CD8-positive, alpha-beta memory T cell (primary cell): ENCODE data around the gene TMEM164. TPM values are rescaled to one million over a fixed set of nuclear protein-coding genes. Genes with fewer than 3 reads are reported as not detected.
A peak's percentile ranks its signal among the peaks of the same experiment; 100 is the strongest.

Experiments
- CTCF ChIA-PET: fragments of 350-600 bp; sonication (Branson Sonifier 250); formaldehyde crosslinking; loops from one replicate; lab custom pipeline; 2021; ENCODE audit warnings: antibody characterized with exemption; lab: Charles Lee
- POLR2A ChIA-PET: fragments of 350-600 bp; sonication (Branson Sonifier 250); formaldehyde crosslinking; loops from one replicate; lab custom pipeline; 2021; ENCODE audit warnings: antibody characterized with exemption; lab: Charles Lee
- DNase-seq, 5 donors: peaks; one replicate each; pipeline versions ENCODE4 v3.0.0 to v3.0.0-alpha.2; 2020 to 2022; ENCODE audit warnings: mixed read lengths in 1 of 5
- H3K27ac ChIP-seq: one replicate; pipeline ENCODE4 v1.7.0; 2013; ENCODE audit warnings: low read depth, mild to moderate bottlenecking, low read length, moderate library complexity
- H3K27me3 ChIP-seq: 2 replicates; pipeline ENCODE4 v1.7.0; 2013; ENCODE audit warnings: low read length, mild to moderate bottlenecking; ENCODE audit not compliant: insufficient read depth, poor library complexity, severe bottlenecking
- H3K36me3 ChIP-seq: 2 replicates; pipeline ENCODE4 v1.7.0; 2013; ENCODE audit warnings: mild to moderate bottlenecking, low read length, moderate library complexity; ENCODE audit not compliant: insufficient read depth
- H3K4me1 ChIP-seq: 2 replicates; pipeline ENCODE4 v1.7.0; 2013; ENCODE audit warnings: mild to moderate bottlenecking, low read length, moderate library complexity; ENCODE audit not compliant: insufficient read depth
- H3K4me3 ChIP-seq: 2 replicates; pipeline ENCODE4 v1.7.0; 2013; ENCODE audit warnings: mild to moderate bottlenecking, low read length
- H3K9me3 ChIP-seq: 2 replicates; pipeline ENCODE4 v1.7.0; 2013; ENCODE audit warnings: mild to moderate bottlenecking, low read length
- H3K27ac Mint-ChIP-seq, 8 donors: one replicate each; pipeline ENCODE4 v1.8.0; 2020 to 2021; ENCODE audit warnings: mixed read lengths in 8 of 8, mild to moderate bottlenecking in 6 of 8, inconsistent platforms in 3 of 8, moderate library complexity in 3 of 8
- H3K27me3 Mint-ChIP-seq, 2 donors: one replicate each; pipeline ENCODE4 v1.8.0; 2020 to 2021; ENCODE audit warnings: mixed read lengths in 2 of 2, mild to moderate bottlenecking in 1 of 2, moderate library complexity in 1 of 2
- H3K36me3 Mint-ChIP-seq, 3 donors: one replicate each; pipeline ENCODE4 v1.8.0; 2020 to 2021; ENCODE audit warnings: mixed read lengths in 3 of 3, inconsistent platforms in 1 of 3, mild to moderate bottlenecking in 1 of 3
- H3K4me1 Mint-ChIP-seq, 3 donors: one replicate each; pipeline ENCODE4 v1.8.0; 2020 to 2021; ENCODE audit warnings: mixed read lengths in 3 of 3, inconsistent platforms in 1 of 3, mild to moderate bottlenecking in 1 of 3
- H3K4me3 Mint-ChIP-seq, 7 donors: one replicate each; pipeline ENCODE4 v1.8.0; 2020 to 2021; ENCODE audit warnings: mixed read lengths in 7 of 7, mild to moderate bottlenecking in 6 of 7, moderate library complexity in 4 of 7, inconsistent platforms in 2 of 7
- H3K9me3 Mint-ChIP-seq, 5 donors: one replicate each; pipeline ENCODE4 v1.8.0; 2020 to 2022; ENCODE audit warnings: mixed read lengths in 5 of 5, mild to moderate bottlenecking in 3 of 5, moderate library complexity in 2 of 5, inconsistent platforms in 1 of 5
- polyA plus RNA-seq: library from polyadenylated mRNA; unstranded; fragments of 300-500 nt; fragmentation: Illumina TruSeq; gene quantifications from one replicate; pipeline ENCODE4 v1.2.3, GENCODE V29; 2021
- total RNA-seq, 2 experiments: library from RNA; stranded (reverse); gene quantifications; one replicate each; pipeline ENCODE4 v1.2.3, GENCODE V29; 2021

Gene TMEM164
- total and polyA plus RNA-seq, 3 experiments from 2014 or later, result 3.2 to 13.2 (median 11.6) TPM

- ChIA-PET CTCF (no interaction called here), POLR2A (no interaction called here)
- H3K9me3 ChIP-seq, result no peaks in the 10 kb centered on the region
- H3K36me3 ChIP-seq, result no peaks in the 10 kb centered on the region
- no peak for DNase-seq
- Mint-ChIP-seq H3K4me1 (peaks cover 0 to 13% (median 2%) of the 10 kb centered on the region in 3 donors), H3K9me3 (peaks cover 0 to 2% (median 0%) of the 10 kb centered on the region in 5 donors), H3K27ac (no peak overlapping the region), H3K4me3 (no peak overlapping the region), H3K36me3 (peaks cover 3 to 23% (median 3%) of the 10 kb centered on the region in 3 donors), H3K27me3 (peaks cover 0 to 5% of the 10 kb centered on the region in 2 donors)
- no peaks in the 10 kb centered on the region for H3K4me1 ChIP-seq
- no peak overlapping the region for H3K27ac ChIP-seq
- no peaks in the 10 kb centered on the region for H3K27me3 ChIP-seq
- H3K4me3 ChIP-seq, result no peak overlapping the region
These were observed 53.5 kb downstream of the TMEM164 start for GRCh38 chrX:110056419-110056818.

GRCh38 chrX:110059410-110059809 lies 56.5 kb downstream of the TMEM164 start:
- Mint-ChIP-seq H3K4me3 (no peak overlapping the region), H3K36me3 (peaks cover 3 to 9% (median 7%) of the 10 kb centered on the region in 3 donors), H3K27ac (no peak overlapping the region), H3K9me3 (no peaks in the 10 kb centered on the region), H3K4me1 (peaks cover 5 to 25% (median 8%) of the 10 kb centered on the region in 3 donors), H3K27me3 (peaks cover 0 to 5% of the 10 kb centered on the region in 2 donors)
- H3K9me3 ChIP-seq, result no peaks in the 10 kb centered on the region
- no peaks in the 10 kb centered on the region for H3K4me1 ChIP-seq
- H3K27ac ChIP-seq, result no peak overlapping the region
- H3K4me3 ChIP-seq, result no peak overlapping the region
- H3K27me3 ChIP-seq, result no peaks in the 10 kb centered on the region
- ChIA-PET CTCF (no interaction called here), POLR2A (no interaction called here)
- DNase-seq, result no peak
- no peaks in the 10 kb centered on the region for H3K36me3 ChIP-seq

- Mint-ChIP-seq H3K9me3 (no peaks in the 10 kb centered on the region), H3K4me3 (no peak overlapping the region), H3K36me3 (peaks cover 0 to 7% (median 5%) of the 10 kb centered on the region in 3 donors), H3K4me1 (peaks cover 5 to 25% (median 8%) of the 10 kb centered on the region in 3 donors), H3K27me3 (peaks cover 0 to 5% of the 10 kb centered on the region in 2 donors), H3K27ac (no peak overlapping the region)
- H3K9me3 ChIP-seq, result no peaks in the 10 kb centered on the region
- no peak overlapping the region for H3K27ac ChIP-seq
- no peaks in the 10 kb centered on the region for H3K36me3 ChIP-seq
- POLR2A ChIA-PET, result no interaction called here
- no peaks in the 10 kb centered on the region for H3K27me3 ChIP-seq
- no peak for DNase-seq
- H3K4me1 ChIP-seq, result no peaks in the 10 kb centered on the region
- no peak overlapping the region for H3K4me3 ChIP-seq
- CTCF ChIA-PET, result no interaction called here
These were observed 57.4 kb downstream of the TMEM164 start for GRCh38 chrX:110060317-110060716.

DNA sequence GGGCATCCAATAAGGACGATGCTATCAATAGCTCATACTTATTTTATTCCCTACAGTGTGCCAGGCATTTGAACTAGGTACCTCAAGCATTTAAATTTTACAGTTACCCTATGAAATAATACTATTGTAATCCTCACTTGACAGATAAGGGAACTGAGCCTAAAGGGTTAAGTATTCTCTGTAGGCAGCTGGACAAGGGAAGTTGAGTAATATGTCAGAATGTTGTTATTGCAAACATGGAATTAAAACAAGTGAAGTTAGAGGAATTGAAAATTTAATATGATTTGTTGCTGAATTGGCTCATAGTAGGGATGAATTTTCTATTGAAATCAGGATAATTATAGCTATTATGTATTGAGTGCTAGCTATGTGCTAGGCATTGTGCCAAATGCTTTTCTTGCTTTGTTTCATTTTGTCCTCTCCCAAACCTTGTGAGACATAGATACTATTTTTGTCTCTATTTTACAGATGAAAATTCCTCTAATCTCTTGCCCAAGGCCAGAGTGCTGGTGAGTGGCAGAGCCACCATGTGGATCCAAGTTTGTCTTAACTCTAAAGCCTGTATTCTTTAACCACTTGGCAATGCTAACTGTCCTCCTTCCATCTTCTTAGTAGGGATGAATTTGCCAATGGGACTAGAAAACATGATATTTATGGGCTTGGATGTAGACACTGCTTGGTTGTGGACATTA lies 58.1 kb downstream of the TMEM164 start:
- no peak overlapping the region for H3K27ac Mint-ChIP-seq
- H3K4me3 Mint-ChIP-seq, result no peak overlapping the region
- no peaks in the 10 kb centered on the region for H3K9me3 Mint-ChIP-seq
- Histone ChIP-seq H3K36me3 (no peaks in the 10 kb centered on the region), H3K9me3 (no peaks in the 10 kb centered on the region), H3K4me3 (no peak overlapping the region), H3K27me3 (no peaks in the 10 kb centered on the region), H3K27ac (no peak overlapping the region), H3K4me1 (no peaks in the 10 kb centered on the region)
- peaks cover 0 to 5% of the 10 kb centered on the region in 2 donors for H3K27me3 Mint-ChIP-seq
- peaks cover 5 to 25% (median 8%) of the 10 kb centered on the region in 3 donors for H3K4me1 Mint-ChIP-seq
- CTCF ChIA-PET, result no interaction called here
- DNase-seq, result no peak
- peaks cover 0 to 7% (median 3%) of the 10 kb centered on the region in 3 donors for H3K36me3 Mint-ChIP-seq
- POLR2A ChIA-PET, result no interaction called here

- CTCF ChIA-PET, result no interaction called here
These were observed 60.0 kb downstream of the TMEM164 start for GRCh38 chrX:110062919-110063318.

DNA sequence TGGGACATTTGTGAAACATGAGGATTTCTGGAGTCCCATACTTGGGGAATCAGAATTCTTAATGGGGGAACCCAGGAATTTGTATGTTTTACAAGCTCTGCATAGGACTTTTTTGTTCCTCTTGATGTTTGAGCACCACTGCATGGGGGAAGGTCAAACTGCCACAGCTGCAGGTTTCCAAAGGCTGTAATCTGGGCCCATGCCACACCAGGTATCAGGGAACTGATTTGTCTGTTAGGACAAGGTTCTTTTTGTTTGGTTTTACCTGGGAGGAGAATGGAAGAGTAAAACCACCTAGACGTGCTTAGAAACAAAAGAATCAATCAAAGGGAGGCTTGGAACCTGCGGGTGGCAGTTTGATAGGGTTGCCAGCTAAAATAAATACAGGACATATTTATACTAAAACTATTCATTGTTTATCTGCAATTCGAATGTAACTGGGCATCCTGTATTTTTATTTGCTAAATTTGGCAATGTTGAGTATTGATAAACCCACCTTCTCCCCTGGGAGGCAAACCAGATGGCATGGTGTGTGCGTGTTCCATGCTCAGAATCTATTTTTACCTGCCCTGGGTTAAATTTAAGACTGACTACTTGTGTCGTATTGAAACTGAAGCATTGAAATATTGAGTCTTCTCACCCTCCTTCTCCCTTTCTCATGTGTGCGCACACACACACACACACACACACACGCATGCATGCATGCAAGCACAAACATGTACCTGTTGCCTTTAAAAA lies 63.7 kb downstream of the TMEM164 start:
- POLR2A ChIA-PET, result interaction anchor here (0.6 kb wide), 1 partner anchor 382 kb away, joined by 4 read pairs; no protein-coding TSS in a partner anchor
- H3K9me3 Mint-ChIP-seq, result no peaks in the 10 kb centered on the region

More at GRCh38 chrX:110062919-110063318, 60.0 kb downstream of the TMEM164 start:
- Histone ChIP-seq H3K36me3 (no peaks in the 10 kb centered on the region), H3K27me3 (no peaks in the 10 kb centered on the region), H3K4me3 (no peak overlapping the region), H3K27ac (no peak overlapping the region), H3K9me3 (no peaks in the 10 kb centered on the region), H3K4me1 (no peaks in the 10 kb centered on the region)
- no peaks in the 10 kb centered on the region for H3K9me3 Mint-ChIP-seq
- no peak overlapping the region for H3K4me3 Mint-ChIP-seq
- peaks cover 0 to 6% of the 10 kb centered on the region in 2 donors for H3K27me3 Mint-ChIP-seq
- POLR2A ChIA-PET, result no interaction called here
- no peak for DNase-seq
- peaks cover 5 to 15% (median 8%) of the 10 kb centered on the region in 3 donors for H3K4me1 Mint-ChIP-seq
- peak overlapping the region in 2 of 8 donors; percentile 2 to 24 for H3K27ac Mint-ChIP-seq
- peaks cover 0 to 9% (median 7%) of the 10 kb centered on the region in 3 donors for H3K36me3 Mint-ChIP-seq

GRCh38 chrX:110070970-110071369 lies 68.1 kb downstream of the TMEM164 start:
- Mint-ChIP-seq H3K36me3 (peaks cover 2 to 38% (median 12%) of the 10 kb centered on the region in 3 donors), H3K4me1 (no peaks in the 10 kb centered on the region), H3K4me3 (no peak overlapping the region), H3K27me3 (peaks cover 0 to 2% of the 10 kb centered on the region in 2 donors), H3K27ac (no peak overlapping the region), H3K9me3 (peaks cover 0 to 2% (median 0%) of the 10 kb centered on the region in 5 donors)
- Histone ChIP-seq H3K27me3 (no peaks in the 10 kb centered on the region), H3K9me3 (no peaks in the 10 kb centered on the region), H3K27ac (no peak overlapping the region), H3K4me1 (no peaks in the 10 kb centered on the region), H3K36me3 (no peaks in the 10 kb centered on the region), H3K4me3 (no peak overlapping the region)
- ChIA-PET POLR2A (no interaction called here), CTCF (no interaction called here)
- DNase-seq, result no peak

More for the DNA sequence above, 63.7 kb downstream of the TMEM164 start:
- H3K27ac Mint-ChIP-seq, result peak overlapping the region in 3 of 8 donors; percentile 2 to 93 (median 35)
- CTCF ChIA-PET, result no interaction called here
- no peak for DNase-seq
- Histone ChIP-seq H3K4me1 (no peaks in the 10 kb centered on the region), H3K27ac (no peak overlapping the region), H3K27me3 (no peaks in the 10 kb centered on the region), H3K4me3 (no peak overlapping the region), H3K36me3 (no peaks in the 10 kb centered on the region), H3K9me3 (no peaks in the 10 kb centered on the region)
- H3K4me1 Mint-ChIP-seq, result peaks cover 5 to 11% (median 6%) of the 10 kb centered on the region in 3 donors
- H3K4me3 Mint-ChIP-seq, result no peak overlapping the region
- peaks cover 0 to 19% (median 6%) of the 10 kb centered on the region in 3 donors for H3K36me3 Mint-ChIP-seq
- peaks cover 0 to 2% of the 10 kb centered on the region in 2 donors for H3K27me3 Mint-ChIP-seq

DNA sequence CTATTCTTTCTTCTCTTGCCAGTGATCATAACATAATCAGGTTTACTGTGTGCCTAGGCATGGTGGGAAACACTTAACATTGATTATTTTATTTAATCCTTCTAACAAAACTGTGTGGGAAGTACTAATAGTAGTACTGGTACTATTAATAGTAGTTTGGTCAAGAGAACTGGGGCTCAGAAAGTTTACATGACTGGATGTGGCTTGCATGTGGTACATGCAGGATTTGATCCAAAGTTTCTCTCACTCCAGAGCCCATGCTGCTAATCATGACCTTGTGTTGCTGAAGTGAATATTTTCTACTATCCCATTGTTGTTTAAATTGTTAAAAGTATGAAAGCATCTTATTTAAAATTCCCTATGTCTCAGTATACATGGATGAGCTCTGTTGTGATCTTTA lies 78.4 kb downstream of the TMEM164 start:
- Histone ChIP-seq H3K4me1 (no peaks in the 10 kb centered on the region), H3K9me3 (no peaks in the 10 kb centered on the region), H3K27ac (no peak overlapping the region), H3K36me3 (no peaks in the 10 kb centered on the region), H3K27me3 (no peaks in the 10 kb centered on the region), H3K4me3 (no peak overlapping the region)
- peaks cover 5 to 10% (median 6%) of the 10 kb centered on the region in 3 donors for H3K4me1 Mint-ChIP-seq
- CTCF ChIA-PET, result no interaction called here
- POLR2A ChIA-PET, result no interaction called here
- H3K36me3 Mint-ChIP-seq, result peaks cover 0 to 17% (median 2%) of the 10 kb centered on the region in 3 donors
- peak overlapping the region in 1 of 8 donors; percentile 63 for H3K27ac Mint-ChIP-seq
- H3K27me3 Mint-ChIP-seq, result peaks cover 0 to 4% of the 10 kb centered on the region in 2 donors
- peaks cover 0 to under 1% (median 0%) of the 10 kb centered on the region in 5 donors for H3K9me3 Mint-ChIP-seq
- DNase-seq, result no peak
- H3K4me3 Mint-ChIP-seq, result no peak overlapping the region
